A549 (cell line): ENCODE results near the gene OLFML3.

Experiments
- EHMT2 ChIP-seq: fragments of 200-600 bp; sonication (generic); IDR thresholded peaks from 2 replicates; pipeline ENCODE4 v1.6.1; 2016; ENCODE audit warnings: antibody characterized with exemption, low read depth, mild to moderate bottlenecking, moderate library complexity
- EP300 ChIP-seq, 2 experiments: fragments of >200 bp; sonication (Bioruptor Twin); formaldehyde crosslinking; IDR thresholded peaks; 2 replicates in 1 of 2; 3 replicates in 1 of 2; pipeline ENCODE4 v1.6.1; 2016 to 2017
- TP53 ChIP-seq: fragments of 250-450 bp; sonication (Bioruptor Pico); IDR thresholded peaks from 2 replicates; pipeline ENCODE4 v1.5.0; 2021; ENCODE audit warnings: mild to moderate bottlenecking, moderate library complexity
- TF ChIP-seq, protein P1 (sequence below): fragments of >200 bp; sonication (Bioruptor Twin); formaldehyde crosslinking; IDR thresholded peaks from 3 replicates; pipeline ENCODE4 v1.5.1; 2016
- TF ChIP-seq, protein P2 (sequence below): fragments of 150-350 bp; IDR thresholded peaks from 2 replicates; pipeline ENCODE4 v1.6.1; 2014; ENCODE audit warnings: low read depth, mild to moderate bottlenecking, low read length

DNA sequence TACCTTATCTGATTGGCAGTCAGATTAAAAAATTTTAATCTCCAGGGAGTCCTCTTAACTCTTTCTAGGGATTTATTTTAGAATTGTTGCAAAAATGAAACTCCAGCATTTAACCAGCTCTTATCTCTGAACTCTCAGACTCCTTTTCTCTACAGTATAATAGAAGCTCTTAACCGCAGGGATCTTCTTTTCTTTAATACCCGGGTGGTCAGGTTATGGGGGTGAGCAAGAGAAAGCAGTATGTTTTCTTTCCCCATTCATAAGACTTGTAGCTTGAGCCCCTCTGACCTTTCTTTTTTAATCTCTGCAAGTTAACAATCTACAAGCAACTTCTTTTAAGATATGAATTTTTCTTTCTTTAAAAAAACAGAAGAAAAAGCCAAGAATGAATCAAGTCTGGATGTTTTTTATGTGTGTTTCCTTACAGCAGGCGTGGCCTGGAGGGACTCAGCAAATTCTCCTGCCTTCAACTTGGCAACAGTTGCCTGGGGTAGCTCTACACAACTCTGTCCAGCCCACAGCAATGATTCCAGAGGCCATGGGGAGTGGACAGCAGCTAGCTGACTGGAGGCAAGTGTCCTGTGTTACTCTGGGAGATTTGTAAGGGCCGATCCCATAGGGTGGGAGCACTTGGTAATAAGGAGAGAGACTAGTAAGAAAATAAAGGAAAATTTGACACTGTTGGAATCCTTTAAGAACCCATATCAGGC lies 13.4 kb upstream of the OLFML3 start:
- TF ChIP-seq, protein P1, sequence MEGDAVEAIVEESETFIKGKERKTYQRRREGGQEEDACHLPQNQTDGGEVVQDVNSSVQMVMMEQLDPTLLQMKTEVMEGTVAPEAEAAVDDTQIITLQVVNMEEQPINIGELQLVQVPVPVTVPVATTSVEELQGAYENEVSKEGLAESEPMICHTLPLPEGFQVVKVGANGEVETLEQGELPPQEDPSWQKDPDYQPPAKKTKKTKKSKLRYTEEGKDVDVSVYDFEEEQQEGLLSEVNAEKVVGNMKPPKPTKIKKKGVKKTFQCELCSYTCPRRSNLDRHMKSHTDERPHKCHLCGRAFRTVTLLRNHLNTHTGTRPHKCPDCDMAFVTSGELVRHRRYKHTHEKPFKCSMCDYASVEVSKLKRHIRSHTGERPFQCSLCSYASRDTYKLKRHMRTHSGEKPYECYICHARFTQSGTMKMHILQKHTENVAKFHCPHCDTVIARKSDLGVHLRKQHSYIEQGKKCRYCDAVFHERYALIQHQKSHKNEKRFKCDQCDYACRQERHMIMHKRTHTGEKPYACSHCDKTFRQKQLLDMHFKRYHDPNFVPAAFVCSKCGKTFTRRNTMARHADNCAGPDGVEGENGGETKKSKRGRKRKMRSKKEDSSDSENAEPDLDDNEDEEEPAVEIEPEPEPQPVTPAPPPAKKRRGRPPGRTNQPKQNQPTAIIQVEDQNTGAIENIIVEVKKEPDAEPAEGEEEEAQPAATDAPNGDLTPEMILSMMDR = no peak
- TF ChIP-seq EP300 (IDR thresholded peaks at IDR 0.05) (no peak), EHMT2 (no peak), TP53 (CRISPR knock-in tag) (no peak)
- TF ChIP-seq, protein P2, sequence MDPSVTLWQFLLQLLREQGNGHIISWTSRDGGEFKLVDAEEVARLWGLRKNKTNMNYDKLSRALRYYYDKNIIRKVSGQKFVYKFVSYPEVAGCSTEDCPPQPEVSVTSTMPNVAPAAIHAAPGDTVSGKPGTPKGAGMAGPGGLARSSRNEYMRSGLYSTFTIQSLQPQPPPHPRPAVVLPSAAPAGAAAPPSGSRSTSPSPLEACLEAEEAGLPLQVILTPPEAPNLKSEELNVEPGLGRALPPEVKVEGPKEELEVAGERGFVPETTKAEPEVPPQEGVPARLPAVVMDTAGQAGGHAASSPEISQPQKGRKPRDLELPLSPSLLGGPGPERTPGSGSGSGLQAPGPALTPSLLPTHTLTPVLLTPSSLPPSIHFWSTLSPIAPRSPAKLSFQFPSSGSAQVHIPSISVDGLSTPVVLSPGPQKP = no peak
